NCI-H2171 (cell line): ENCODE measurements around the gene AMMECR1L.
"Not testable (repeated sequence)": the region's sequence is repeated elsewhere in the genome, so short reads cannot be mapped to it uniquely, and the experiment has no call there.

Experiments used
- DNase-seq: peaks from one replicate; lab custom pipeline; 2025; lab: John Stamatoyannopoulos, UW

The AMMECR1L gene

GRCh38 chr2:127885780-127886592 lies at the start of gene AMMECR1L:
TSS of gene AMMECR1L (minus strand) at chr2:127885956. CDS start at chr2:127874234, 11,722 bp downstream.
- peak; percentile 51 for DNase-seq

- no peak for DNase-seq
Measured at GRCh38 chr2:127935337-127935736, 49.6 kb upstream of the AMMECR1L start.

- no peak for DNase-seq
Measured at GRCh38 chr2:127932199-127932876, 46.6 kb upstream of the AMMECR1L start.

- no peak for DNase-seq
Measured at GRCh38 chr2:127929449-127929848, 43.7 kb upstream of the AMMECR1L start.

GRCh38 chr2:127927384-127927783 lies 41.6 kb upstream of the AMMECR1L start:
- no peak for DNase-seq

GRCh38 chr2:127917916-127918315 lies 32.2 kb upstream of the AMMECR1L start:
- DNase-seq, result no peak

GRCh38 chr2:127913808-127914457 lies 28.2 kb upstream of the AMMECR1L start:
- DNase-seq, result no peak

- DNase-seq, result no peak
Measured at GRCh38 chr2:127911737-127912136, 26.0 kb upstream of the AMMECR1L start.

GRCh38 chr2:127910415-127910814 lies 24.7 kb upstream of the AMMECR1L start:
- DNase-seq, result no peak

GRCh38 chr2:127909019-127909418 lies 23.3 kb upstream of the AMMECR1L start:
- DNase-seq, result no peak

- not testable (repeated sequence) for DNase-seq
Measured at GRCh38 chr2:127907733-127908400, 22.1 kb upstream of the AMMECR1L start.

- DNase-seq, result no peak
Measured at GRCh38 chr2:127906206-127906926, 20.6 kb upstream of the AMMECR1L start.

GRCh38 chr2:127901339-127902056 lies 15.7 kb upstream of the AMMECR1L start:
- DNase-seq, result no peak

- no peak for DNase-seq
Measured at GRCh38 chr2:127897531-127898211, 11.9 kb upstream of the AMMECR1L start.

- DNase-seq, result no peak
Measured at GRCh38 chr2:127893494-127893893, 7.7 kb upstream of the AMMECR1L start.

GRCh38 chr2:127893033-127893432 lies 7.3 kb upstream of the AMMECR1L start:
- no peak for DNase-seq

GRCh38 chr2:127891811-127892210 lies 6.1 kb upstream of the AMMECR1L start:
- DNase-seq, result no peak

- DNase-seq, result not testable (repeated sequence)
Measured at GRCh38 chr2:127890756-127891155, 5.0 kb upstream of the AMMECR1L start.

GRCh38 chr2:127888772-127889171 lies 3.0 kb upstream of the AMMECR1L start:
- DNase-seq, result no peak

GRCh38 chr2:127887776-127888130 lies 2.0 kb upstream of the AMMECR1L start:
- no peak for DNase-seq
